ENCODE results near the gene KIRREL3.

DNA sequence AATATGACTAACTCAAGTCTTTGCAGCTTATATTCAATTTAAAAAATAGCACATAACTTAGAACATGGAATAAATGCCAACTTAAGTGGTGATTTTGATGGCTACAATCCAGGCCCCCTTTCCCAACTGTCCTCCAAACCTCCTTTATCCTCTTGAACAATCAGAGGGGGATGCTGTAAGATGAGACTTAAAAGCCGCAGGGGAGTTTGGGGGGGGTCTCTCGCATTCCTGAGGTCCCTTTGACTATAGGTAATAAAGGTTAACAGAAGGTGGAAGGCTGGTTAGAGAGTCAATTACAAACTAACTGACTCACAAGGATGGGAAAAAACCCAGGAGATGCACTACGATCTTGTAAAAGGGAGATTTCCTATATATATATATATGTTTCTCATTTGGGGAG, 101.8 kb downstream of the KIRREL3 start:
- TF ChIP-seq, protein P1, sequence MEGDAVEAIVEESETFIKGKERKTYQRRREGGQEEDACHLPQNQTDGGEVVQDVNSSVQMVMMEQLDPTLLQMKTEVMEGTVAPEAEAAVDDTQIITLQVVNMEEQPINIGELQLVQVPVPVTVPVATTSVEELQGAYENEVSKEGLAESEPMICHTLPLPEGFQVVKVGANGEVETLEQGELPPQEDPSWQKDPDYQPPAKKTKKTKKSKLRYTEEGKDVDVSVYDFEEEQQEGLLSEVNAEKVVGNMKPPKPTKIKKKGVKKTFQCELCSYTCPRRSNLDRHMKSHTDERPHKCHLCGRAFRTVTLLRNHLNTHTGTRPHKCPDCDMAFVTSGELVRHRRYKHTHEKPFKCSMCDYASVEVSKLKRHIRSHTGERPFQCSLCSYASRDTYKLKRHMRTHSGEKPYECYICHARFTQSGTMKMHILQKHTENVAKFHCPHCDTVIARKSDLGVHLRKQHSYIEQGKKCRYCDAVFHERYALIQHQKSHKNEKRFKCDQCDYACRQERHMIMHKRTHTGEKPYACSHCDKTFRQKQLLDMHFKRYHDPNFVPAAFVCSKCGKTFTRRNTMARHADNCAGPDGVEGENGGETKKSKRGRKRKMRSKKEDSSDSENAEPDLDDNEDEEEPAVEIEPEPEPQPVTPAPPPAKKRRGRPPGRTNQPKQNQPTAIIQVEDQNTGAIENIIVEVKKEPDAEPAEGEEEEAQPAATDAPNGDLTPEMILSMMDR (conservative IDR thresholded peaks at IDR 0.05), result no peak
- no peak for TF ChIP-seq ZFX (IDR thresholded peaks at IDR 0.05)
